ENCODE results near the gene PCBD2.

DNA sequence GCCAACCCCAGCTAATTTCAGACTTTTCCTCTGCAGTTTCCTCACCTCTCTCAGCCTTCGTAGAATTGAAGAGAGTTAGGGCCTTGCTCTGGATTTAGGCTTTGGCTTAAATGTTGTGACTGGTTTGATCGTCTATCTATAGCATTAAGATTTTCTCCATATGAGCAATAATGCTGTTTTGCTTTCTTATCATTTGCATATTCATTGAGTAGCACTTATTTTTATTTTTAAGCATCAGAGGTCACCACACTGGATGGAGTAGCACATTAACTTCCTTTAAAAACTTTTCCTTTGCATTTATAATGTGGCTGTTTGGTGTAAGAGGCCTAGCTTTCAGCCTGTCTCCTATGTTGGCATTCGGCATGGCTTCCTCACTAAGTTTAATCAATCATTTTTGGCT, 12.6 kb upstream of the PCBD2 start:
- TF ChIP-seq CTCF (IDR thresholded peaks at IDR 0.05) (no peak), POLR2A (IDR thresholded peaks at IDR 0.05) (no peak)

Data from esophagus squamous epithelium (tissue), 4 donors.